Muscle layer of colon (tissue), 2 donors: ENCODE results near the gene PTPRO.

Source experiments
- H3K27ac ChIP-seq: one replicate; pipeline ENCODE4 v1.7.0; 2013; ENCODE audit warnings: low read depth, mild to moderate bottlenecking, low read length, moderate library complexity
- H3K27me3 ChIP-seq, 2 donors: one replicate each; pipeline ENCODE4 v1.7.0; 2013; ENCODE audit warnings: low read length in 2 of 2, mild to moderate bottlenecking in 2 of 2; ENCODE audit not compliant: insufficient read depth in 2 of 2, control insufficient read depth in 1 of 2
- H3K36me3 ChIP-seq: one replicate; pipeline ENCODE4 v1.7.0; 2013; ENCODE audit warnings: mild to moderate bottlenecking, low read length; ENCODE audit not compliant: insufficient read depth
- H3K4me1 ChIP-seq: one replicate; pipeline ENCODE4 v1.7.0; 2013; ENCODE audit warnings: mild to moderate bottlenecking, low read length; ENCODE audit not compliant: insufficient read depth
- H3K4me3 ChIP-seq, 2 donors: one replicate each; pipeline ENCODE4 v1.7.0; 2013; ENCODE audit warnings: low read length in 2 of 2, low read depth in 1 of 2, mild to moderate bottlenecking in 1 of 2, moderate library complexity in 1 of 2
- H3K9ac ChIP-seq: one replicate; pipeline ENCODE4 v1.7.0; 2013; ENCODE audit warnings: low read length
- H3K9me3 ChIP-seq: one replicate; pipeline ENCODE4 v1.7.0; 2013; ENCODE audit warnings: mild to moderate bottlenecking, low read length
- donor health status: abdominal sarcoma.
- donor health status: Adenocarcinoma of cecum.

Gene PTPRO

GRCh38 chr12:15561396-15561795 is 239.1 kb downstream of the PTPRO start:
- no peaks in the 10 kb centered on the region for H3K9me3 ChIP-seq
- no peaks in the 10 kb centered on the region for H3K36me3 ChIP-seq
- peaks cover 4% of the 10 kb centered on the region for H3K4me1 ChIP-seq
- H3K9ac ChIP-seq: no peak overlapping the region
- no peak overlapping the region for H3K4me3 ChIP-seq
- no peaks in the 10 kb centered on the region for H3K27me3 ChIP-seq
- H3K27ac ChIP-seq: no peak overlapping the region

GRCh38 chr12:15562263-15562662 is 240.0 kb downstream of the PTPRO start:
- Histone ChIP-seq H3K9me3 (no peaks in the 10 kb centered on the region), H3K4me3 (no peak overlapping the region), H3K27me3 (no peaks in the 10 kb centered on the region), H3K9ac (peak overlapping the region; percentile 23), H3K36me3 (no peaks in the 10 kb centered on the region), H3K27ac (no peak overlapping the region), H3K4me1 (peaks cover 4% of the 10 kb centered on the region)

GRCh38 chr12:15563663-15564062 is 241.4 kb downstream of the PTPRO start:
- Histone ChIP-seq H3K9me3 (no peaks in the 10 kb centered on the region), H3K9ac (no peak overlapping the region), H3K36me3 (no peaks in the 10 kb centered on the region), H3K4me3 (peak overlapping the region in 1 of 2 donors; percentile 25), H3K27me3 (no peaks in the 10 kb centered on the region), H3K4me1 (peaks cover 4% of the 10 kb centered on the region), H3K27ac (no peak overlapping the region)

DNA sequence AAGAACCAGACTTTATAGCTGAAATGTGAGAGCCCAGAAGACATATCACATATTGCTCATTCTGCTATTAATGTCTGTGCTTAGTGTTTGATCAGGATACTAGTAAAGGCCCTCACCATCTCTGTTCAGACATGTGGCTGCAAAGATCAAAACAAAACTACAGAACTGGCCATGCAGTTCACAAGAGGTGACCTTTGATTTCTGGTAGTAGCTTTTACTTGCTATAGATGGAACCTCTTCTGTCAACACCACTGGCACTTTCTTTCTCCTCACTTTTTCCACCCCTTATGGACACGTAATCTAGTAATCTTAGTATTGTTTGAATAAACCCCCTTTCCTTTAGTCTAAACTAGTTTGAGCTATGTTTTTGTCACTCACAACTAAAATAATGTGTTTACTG is 252.0 kb downstream of the PTPRO start:
- Histone ChIP-seq H3K27ac (no peak overlapping the region), H3K36me3 (no peaks in the 10 kb centered on the region), H3K4me1 (no peaks in the 10 kb centered on the region), H3K9me3 (no peaks in the 10 kb centered on the region), H3K9ac (no peak overlapping the region), H3K27me3 (no peaks in the 10 kb centered on the region), H3K4me3 (no peak overlapping the region)

DNA sequence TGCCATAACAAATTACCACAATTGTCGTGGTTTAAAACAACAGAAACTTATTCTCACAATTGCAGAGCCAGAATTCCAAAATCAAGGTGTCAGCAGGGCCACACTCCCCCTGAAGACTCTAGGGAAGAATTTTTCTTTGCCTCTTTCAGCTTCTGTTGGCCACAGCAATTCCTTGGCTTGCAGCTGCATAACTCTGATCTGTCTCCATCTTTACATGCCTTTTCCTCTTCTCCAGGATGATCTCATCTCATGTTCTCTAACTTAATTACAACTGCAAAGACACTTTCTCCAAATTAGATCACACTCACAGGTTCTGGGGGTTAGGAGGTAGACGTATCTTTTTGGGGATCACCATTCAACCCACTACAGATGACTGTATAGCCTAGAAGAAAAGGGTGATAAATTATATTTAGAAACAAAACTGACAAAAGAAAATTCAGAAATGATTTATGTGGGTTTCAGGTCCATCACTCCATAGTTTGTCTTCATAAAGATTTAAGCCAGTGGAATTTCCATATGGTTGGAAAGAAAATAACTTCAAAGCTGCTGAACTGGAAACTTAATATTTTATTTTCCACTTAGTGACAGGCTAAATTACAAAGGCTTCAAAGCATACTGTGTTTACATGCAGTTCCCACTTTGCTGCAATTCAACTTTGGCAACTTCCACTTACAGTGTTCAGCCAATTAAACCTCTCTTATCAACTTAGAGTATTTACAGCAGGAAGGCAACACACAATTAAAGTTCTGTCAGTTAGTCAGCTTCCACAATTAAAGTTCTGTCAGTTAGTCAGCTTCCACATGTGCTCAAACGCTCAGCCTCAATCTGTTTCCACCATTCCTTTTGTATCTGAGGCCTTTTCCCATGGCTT is 253.6 kb downstream of the PTPRO start:
- Histone ChIP-seq H3K27ac (no peak overlapping the region), H3K36me3 (no peaks in the 10 kb centered on the region), H3K27me3 (no peaks in the 10 kb centered on the region), H3K4me1 (no peaks in the 10 kb centered on the region), H3K9ac (no peak overlapping the region), H3K4me3 (no peak overlapping the region), H3K9me3 (no peaks in the 10 kb centered on the region)

GRCh38 chr12:15580431-15580830 is 258.1 kb downstream of the PTPRO start:
- no peak overlapping the region for H3K27ac ChIP-seq
- no peaks in the 10 kb centered on the region for H3K36me3 ChIP-seq
- no peaks in the 10 kb centered on the region for H3K27me3 ChIP-seq
- no peak overlapping the region for H3K9ac ChIP-seq
- H3K4me3 ChIP-seq: no peak overlapping the region
- no peaks in the 10 kb centered on the region for H3K9me3 ChIP-seq
- no peaks in the 10 kb centered on the region for H3K4me1 ChIP-seq

GRCh38 chr12:15581006-15581405 is 258.7 kb downstream of the PTPRO start:
- Histone ChIP-seq H3K9me3 (no peaks in the 10 kb centered on the region), H3K36me3 (no peaks in the 10 kb centered on the region), H3K4me1 (no peaks in the 10 kb centered on the region), H3K9ac (no peak overlapping the region), H3K27ac (no peak overlapping the region), H3K27me3 (no peaks in the 10 kb centered on the region), H3K4me3 (no peak overlapping the region)

DNA sequence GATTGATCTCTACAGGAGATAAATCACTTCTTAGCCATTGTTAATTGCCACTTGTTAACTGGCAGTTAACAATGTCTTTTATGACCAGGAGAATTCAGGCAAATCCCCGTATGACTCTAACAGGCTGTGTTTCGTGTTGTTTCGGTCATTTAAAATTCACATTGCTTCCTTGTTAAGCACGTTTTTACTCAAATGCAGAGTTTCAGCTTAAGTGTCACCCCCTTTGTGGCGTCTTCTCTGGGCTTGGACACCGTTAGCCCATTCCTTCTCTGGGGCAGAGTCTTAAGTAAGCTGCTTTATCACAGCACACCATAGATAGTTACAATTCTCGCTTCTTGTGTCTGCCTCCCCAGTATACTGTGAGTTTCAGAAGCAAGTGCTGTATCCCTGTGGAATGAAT is 261.5 kb downstream of the PTPRO start:
- no peaks in the 10 kb centered on the region for H3K36me3 ChIP-seq
- no peak overlapping the region for H3K27ac ChIP-seq
- H3K4me1 ChIP-seq: no peaks in the 10 kb centered on the region
- H3K27me3 ChIP-seq: no peaks in the 10 kb centered on the region
- no peak overlapping the region for H3K9ac ChIP-seq
- H3K4me3 ChIP-seq: no peak overlapping the region
- no peaks in the 10 kb centered on the region for H3K9me3 ChIP-seq

DNA sequence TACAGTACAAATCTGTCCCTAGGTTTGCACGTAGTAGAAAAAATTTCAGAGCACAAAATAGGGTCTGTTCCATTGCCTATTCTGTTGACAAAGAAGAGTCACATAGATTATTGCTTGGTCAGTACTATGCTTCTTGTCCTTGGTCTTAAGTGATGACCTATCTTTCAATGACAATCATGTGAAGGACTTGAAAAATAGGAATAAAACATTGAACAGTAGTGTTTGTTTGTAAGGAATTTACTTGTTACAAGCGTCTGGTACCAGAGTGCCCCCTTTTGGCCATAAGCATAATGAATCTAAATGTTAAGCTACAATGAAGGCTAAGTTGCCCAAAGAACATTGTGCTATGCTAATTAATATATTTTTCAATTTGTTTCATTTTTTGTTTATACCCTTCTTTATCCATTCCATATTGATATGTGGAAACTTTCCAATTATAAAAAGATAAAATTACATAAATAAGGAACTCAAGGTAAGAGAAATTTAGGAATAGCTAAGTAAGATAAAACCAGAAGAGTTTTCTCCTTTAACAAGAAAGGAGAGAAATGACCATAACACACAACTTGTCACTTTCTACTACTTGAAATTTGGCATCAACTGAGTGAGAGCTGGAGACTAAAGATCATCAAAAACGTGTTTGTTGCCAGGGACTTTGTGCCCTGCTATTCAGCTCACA is 262.2 kb downstream of the PTPRO start:
- no peak overlapping the region for H3K9ac ChIP-seq
- H3K9me3 ChIP-seq: no peaks in the 10 kb centered on the region
- H3K36me3 ChIP-seq: no peaks in the 10 kb centered on the region
- no peak overlapping the region for H3K4me3 ChIP-seq
- H3K27ac ChIP-seq: no peak overlapping the region
- no peaks in the 10 kb centered on the region for H3K4me1 ChIP-seq
- H3K27me3 ChIP-seq: no peaks in the 10 kb centered on the region

GRCh38 chr12:15589328-15590032 is 267.2 kb downstream of the PTPRO start:
- Histone ChIP-seq H3K4me3 (no peak overlapping the region), H3K36me3 (no peaks in the 10 kb centered on the region), H3K4me1 (peaks cover 3% of the 10 kb centered on the region), H3K9ac (no peak overlapping the region), H3K27me3 (no peaks in the 10 kb centered on the region), H3K9me3 (no peaks in the 10 kb centered on the region), H3K27ac (no peak overlapping the region)

DNA sequence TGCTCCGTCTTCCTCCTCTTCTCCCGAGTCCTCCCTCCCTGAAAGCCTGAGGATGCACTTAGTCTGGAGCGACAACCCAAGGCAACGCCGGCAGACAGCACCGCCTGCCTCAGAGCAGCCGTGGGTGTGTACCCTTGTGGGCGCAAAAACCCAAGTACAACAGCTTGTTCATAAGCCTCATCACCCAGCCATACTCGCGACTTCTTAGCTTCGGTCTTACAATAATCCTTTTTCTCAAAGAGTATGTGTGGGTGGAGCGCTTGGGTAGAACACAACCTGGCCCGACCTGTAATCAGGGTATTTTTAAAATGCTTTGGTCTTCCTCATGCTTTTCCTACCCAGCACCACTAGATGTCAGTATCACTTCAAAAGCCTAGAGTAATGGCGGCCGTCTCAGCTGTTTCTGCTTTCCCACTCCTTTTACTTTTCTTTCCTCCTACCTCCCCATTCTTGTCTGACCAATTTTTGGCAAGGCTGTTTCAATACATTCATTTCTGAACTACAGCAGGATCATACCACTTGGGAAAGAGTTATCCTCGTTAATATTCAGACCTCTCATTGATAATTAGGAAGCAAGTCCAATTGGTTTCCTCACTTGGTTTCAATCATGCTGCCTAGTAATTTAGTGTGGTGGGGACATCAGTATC is 268.0 kb downstream of the PTPRO start:
- Histone ChIP-seq H3K27me3 (no peaks in the 10 kb centered on the region), H3K36me3 (no peaks in the 10 kb centered on the region), H3K9ac (no peak overlapping the region), H3K4me1 (peaks cover 3% of the 10 kb centered on the region), H3K4me3 (peak overlapping the region in 1 of 2 donors; percentile 29), H3K9me3 (no peaks in the 10 kb centered on the region), H3K27ac (no peak overlapping the region)
